Activated CD4-positive, alpha-beta T cell treated with anti-CD3 and anti-CD28 coated beads, Interleukin-2, amount 50 U/mL, for 4 hours (primary cell): ENCODE measurements around the gene ANKRD42.
"Not testable (repeated sequence)": the region's sequence is repeated elsewhere in the genome, so short reads cannot be mapped to it uniquely, and the experiment has no call there.

Source experiments
- DNase-seq, 2 experiments: peaks; one replicate each; pipeline ENCODE4 v3.0.0-alpha.2; 2020

The ANKRD42 gene

DNA sequence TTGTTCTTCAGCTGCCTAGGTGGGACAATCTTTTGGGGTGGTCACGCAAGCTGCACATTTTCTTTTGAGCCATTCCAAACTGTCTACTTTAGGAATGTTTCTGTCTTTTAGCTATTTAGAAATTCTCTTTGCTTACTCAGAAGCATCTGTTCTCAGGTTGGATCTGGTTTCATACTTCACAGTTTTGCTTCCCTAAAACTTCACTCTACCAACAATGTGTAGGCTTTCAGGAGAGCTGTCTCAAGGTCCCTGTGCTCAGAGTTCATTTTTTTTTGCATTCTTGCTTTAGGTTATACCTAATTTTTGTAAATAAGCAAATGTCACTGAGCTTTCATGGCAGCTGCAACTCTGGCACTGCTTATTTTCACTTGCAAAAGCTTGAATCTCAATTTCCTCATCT, 55.9 kb downstream of the ANKRD42 start:
- no peak for DNase-seq

DNA sequence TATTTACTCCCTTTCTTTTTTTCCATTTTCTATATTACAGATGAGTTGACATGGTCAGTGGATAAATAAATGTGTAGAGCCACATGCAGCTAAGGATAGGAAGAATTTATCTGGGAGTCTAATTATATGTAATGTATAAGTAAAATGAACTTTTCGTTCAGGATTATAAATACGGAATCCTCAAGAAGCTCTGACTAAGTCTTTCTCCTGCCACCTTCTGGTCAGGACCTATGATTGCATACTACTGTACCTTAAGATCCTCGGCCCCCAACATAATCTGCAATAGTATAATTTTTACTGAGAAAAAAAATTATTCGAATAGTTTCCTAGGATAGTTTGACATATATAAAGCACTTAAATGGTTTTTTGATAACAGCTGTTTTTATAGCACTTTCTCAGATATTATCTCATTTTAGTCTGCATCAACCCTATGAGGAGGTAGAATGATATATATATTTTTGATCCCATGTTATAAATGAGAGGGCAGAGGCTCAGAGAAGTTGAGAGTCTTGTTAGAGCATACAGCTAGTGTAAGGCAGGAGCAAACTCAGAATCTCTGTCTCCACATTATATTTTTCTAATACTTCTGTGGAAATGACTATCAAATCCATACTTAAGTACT, 56.6 kb downstream of the ANKRD42 start:
- no peak for DNase-seq

DNA sequence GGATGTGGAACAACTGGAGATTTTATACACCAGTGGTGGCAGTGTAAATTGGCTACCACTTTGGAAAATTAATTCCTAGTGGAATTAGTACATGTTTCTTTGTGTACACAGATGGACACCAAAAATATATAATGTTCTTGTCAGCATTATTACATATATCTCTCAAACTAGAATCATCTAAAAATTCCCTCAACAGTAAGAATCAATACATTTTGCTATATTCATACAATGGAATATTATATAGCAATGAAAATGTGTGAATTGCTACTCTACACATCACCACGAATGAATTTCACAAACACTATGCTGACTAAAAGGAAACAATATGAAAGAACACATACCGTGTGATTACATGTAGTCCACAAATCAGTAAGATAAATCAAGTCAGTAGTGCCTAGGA, 58.8 kb downstream of the ANKRD42 start:
- DNase-seq = no peak

DNA sequence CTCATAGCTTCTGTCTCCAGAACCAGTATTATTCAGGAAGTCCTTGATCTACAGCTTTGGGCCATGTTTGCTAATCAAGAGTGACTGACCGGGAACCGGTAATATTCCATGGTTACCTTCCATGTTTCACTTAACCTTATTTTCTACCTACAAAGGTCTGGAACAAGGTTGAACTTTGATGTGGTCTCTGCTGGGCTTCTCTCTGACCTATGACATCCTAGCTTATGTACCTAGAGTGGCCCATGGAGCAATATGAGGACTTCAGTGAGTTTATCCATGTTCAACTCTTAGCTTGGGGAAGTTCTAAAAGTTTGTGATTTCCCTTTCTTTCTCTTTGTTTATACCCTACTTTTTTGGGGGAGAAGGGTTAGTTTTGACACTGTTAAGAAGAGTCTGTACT, 59.4 kb downstream of the ANKRD42 start:
- DNase-seq = no peak

DNA sequence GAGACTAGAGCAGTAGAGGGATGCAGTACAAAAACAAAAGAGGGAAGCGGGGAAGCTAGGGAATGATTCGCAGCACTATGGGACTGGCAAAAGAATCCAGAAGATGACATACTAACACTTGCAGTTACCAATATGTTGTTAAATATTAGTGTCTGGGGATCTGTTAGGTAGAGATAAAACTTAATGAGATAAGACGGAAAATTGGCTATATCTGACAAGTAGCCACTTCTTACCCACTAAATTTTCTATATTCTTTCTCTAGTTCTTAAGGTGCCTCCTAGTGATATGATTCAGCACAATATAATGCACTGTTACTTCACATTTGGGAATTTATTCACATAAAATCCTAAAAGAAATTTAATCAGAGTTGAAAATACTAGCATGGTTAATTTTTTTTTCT, 61.9 kb downstream of the ANKRD42 start:
- DNase-seq = no peak

DNA sequence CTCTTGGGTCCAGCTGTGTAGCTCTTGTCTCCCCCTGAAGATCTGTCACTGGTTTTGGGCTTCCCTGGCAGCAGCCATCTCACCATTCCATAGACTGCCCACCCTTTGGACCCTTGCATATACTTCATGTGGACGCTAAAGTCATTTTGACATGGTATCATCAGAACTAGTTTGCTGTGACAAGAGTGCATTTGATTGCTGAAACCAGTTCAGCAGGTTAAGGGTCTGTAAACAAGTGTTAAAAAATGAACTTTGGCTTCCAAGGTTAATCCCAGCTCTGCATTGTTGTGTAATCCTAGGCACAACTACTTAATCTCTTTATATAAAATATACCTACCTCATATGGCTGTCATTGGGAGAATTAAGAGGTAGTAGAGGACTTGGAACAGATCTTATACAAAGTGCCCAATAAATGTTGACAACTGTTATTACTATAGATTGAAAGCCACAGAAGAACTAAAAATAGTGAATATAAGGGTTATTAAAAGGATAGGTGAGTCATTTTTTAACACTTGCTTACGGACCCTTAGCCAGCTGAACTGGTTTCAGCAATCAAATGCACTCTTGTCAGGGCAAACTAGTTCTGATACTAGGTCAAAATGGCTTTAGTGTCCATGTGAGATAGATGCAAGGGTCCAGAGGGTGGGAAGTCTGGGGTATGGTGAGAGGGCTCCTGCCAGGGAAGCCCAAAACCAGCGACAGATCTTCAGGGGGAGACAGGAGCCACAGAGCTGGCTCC, 63.3 kb downstream of the ANKRD42 start:
- DNase-seq = no peak

DNA sequence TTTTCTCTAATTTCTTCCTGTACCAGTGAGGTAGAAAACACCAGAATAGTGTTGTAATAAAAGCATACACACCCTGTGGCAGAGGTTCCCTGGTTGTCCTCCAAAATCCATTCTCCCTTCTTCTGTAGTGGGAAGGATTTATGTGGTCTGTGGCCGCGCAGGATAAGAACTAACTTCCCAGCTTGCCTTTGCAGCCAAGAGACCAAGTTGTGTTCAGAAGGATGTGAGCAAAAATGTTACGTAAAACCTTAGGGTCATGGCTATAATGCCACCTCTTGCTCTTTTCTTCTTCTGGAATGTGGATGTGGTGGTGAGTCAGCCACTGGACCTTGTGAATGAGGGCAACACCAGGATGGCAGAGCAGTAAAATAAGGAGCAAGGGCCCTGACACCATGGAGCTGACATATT, 64.3 kb downstream of the ANKRD42 start:
- DNase-seq = no peak

DNA sequence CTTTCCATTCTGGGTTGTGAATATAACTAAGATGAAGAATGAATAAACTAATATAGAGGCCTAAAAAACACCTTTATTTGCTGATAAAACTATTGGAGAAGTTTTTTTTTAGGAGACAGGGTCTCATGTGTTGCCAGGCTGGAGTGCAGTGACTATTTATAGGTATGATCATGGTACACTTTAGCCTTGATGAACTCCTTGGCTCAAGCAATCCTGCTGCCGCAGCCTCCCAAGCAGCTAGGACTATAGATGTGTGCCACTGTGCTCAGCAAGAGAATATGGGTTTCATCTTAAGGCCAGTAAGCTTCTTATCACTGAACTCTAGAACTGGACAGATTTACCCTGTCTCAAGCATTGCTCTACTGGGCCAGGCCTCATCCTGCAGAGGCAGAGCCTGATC, 66.0 kb downstream of the ANKRD42 start:
- DNase-seq = no peak

DNA sequence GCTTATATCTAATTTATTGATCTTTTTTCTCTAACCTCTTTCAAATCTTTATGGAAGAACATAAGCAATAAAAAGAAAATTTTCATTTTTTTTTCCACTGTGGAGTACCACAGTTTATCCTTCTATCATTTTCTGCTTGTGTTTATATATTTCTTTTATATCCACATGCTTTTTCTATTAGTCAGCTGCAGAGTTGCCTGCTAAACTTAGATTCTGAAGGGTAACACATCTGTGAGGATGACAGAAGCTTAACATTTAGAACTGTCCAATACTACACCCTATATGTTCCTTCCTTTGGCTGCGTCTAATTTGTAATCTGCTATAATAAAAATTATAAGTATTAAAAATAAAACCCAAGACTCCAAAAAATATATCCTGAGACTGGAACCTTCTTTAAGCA, 71.8 kb downstream of the ANKRD42 start:
- DNase-seq = no peak

DNA sequence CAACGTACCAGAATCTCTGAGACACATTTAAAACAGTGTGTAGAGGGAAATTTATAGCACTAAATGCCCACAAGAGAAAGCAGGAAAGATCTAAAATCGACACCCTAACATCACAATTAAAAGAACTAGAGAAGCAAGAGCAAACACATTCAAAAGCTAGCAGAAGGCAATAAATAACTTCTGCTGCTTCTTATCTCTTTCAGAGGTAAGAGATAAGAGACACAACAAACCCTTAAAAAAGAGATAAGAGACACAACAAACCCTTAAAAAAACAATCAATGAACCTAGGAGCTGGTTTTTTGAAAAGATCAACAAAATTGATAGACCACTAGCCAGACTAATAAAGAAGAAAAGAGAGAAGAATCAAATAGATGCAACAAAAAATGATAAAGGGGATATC, 75.6 kb downstream of the ANKRD42 start:
- DNase-seq = not testable (repeated sequence)

DNA sequence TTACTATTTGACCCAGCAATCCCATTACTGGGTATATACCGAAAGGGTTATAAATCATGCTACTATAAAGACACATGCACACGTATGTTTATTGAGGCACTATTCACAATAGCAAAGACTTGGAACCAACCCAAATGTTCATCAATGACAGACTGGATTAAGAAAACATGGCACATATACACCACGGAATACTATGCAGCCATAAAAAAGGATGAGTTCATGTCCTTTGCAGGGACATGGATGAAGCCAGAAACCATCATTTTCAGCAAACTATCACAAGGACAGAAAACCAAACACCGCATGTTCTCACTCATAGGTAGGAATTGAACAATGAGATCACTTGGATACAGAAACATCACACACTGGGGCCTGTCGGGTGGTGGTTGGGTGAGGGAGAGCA, 78.2 kb downstream of the ANKRD42 start:
- DNase-seq = not testable (repeated sequence)

DNA sequence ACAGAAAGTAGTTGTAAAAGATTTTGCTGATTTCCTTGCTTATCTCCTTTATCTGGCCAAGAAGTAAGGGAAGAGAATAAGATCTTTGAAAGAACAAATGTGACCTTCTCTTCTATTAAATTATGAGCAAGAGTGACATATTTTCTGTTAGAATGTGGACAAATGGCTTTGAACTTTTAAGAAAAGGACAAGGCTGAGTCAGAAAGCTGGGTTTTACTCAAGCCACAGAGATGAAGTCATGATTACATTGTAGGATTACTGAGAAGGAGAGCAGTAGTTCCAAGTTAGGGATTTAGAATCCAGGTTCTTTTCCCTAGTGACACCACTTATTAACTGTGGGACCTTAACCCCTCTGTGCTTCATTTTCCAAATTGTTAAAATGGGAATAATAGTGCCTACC, 79.1 kb downstream of the ANKRD42 start:
- DNase-seq = no peak

DNA sequence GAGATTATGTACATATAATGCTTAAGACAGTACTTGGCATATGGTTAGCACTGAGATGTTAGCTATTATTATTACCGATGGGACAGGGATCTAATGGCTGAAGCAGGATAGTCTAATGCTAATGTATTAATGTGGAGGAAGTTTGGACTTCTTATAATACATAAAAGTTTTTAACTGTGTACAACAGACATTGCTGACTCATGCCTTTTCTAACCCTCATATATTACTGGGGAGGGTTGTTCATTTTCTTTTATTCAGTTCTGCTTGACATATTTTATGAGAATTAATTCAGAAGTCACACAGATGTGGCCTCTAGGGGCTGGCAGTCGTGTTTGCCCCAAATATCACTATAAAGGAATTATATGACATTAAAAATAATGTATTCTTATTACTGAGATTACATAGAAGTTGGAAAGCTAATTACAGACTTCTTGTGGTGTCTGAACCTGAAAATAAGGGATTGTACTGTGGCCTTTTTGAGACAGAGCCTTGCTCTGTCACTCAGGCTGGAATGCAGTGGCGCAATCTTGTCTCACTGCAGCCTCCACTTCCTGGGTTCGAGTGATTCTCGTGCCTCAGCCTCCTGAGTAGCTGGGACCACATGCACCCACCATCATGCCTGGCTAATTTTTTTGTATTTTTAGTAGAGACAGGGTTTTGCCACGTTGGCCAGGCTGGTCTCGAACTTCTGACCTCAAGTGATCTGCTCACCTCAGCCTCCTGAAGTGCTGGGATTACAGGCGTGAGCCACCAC, 82.6 kb downstream of the ANKRD42 start:
- DNase-seq = no peak

DNA sequence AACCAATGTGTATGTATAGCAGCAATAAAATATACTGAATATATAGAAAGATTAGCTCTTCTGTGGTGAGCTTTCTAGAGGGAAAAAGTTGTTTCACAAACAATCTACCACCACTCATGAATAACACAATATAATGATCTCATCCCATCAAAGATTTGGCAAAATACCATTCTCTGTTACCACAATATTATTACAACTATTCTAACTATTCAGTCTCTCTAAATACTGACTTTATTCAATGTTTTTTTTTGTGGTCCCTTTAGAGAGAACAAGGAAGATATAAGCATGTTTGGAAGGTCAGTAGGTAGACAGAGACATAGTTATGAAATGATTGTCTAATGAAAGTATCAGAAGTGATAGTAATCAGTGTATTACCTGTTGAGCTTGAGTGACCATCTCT, 84.8 kb downstream of the ANKRD42 start:
- DNase-seq = no peak

DNA sequence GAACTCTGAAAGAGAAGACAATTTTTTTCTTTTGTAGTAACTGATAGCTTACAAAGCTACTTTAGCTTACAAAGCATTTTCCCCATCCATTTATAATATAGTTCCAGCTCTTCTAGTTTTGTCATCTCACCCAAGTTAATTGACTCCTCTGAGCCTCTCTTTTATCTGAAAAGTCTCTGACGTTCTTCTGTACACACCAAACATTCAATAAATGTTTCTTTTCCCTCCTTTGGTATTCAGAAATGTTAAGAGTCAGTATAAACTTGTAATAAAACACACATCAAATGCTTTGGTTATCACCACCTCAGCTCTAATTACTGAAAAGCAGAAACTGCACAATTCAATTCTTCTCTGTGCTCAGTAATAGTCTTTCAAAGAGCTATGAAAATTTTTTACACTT, 86.7 kb downstream of the ANKRD42 start:
- DNase-seq = no peak

DNA sequence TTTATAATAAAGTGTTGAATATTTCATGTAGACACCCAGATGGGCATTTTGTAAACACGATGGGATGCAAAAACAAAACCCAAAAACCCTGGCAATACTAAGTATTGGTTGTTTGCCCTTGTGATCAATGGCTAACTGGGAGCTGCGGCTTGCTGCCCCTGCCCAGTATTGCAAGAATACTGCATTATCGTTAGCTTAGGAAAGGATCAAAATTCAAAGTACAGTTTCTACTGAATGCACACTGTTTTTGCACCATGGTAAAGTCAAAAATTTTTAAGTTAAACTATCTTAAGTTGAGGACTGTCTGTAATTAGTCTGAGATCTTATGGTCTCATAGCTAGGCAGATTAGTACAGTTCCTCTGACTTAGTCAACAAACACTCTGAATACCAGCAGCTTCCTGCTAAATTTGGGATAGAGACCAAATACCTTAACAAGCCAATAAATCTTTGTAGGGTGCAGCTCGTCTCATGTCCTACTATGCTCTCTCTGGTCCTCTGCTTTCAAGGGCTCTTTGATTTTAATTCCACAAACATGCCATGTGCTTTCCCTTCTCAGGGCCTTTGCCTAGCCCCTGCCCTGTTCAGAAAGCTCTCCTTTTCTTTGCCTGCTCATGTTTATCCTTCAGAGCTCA, 88.7 kb downstream of the ANKRD42 start:
- no peak for DNase-seq

DNA sequence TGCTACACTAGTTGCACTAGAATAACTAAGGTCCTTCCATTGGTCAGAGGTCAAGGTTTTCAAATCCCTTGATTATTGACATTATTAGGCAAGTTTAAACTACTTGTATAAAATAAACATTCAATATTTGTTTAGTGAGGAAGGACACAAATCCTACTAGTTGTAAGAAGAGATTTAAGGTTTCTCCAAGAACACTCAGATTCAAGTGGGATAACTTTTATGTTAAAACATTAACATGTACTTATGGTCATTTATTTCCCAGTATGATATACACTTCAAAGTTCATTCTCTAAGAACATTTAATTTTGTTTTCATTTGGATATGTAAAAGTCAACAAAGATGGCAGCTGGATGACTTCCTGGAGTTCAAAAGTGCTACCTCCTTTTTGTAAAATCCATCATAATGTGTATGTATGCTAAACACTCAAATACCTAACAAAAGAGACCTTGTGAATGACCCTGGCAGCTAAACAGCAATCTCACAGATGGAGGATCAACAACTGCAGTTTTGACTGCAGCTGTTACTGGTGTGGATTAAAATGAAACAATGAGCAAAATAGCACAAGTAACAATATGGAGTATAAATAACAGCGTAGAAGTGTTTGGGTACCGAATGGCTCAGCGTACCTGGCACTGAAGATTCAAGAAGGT, 91.1 kb downstream of the ANKRD42 start:
- DNase-seq = no peak

DNA sequence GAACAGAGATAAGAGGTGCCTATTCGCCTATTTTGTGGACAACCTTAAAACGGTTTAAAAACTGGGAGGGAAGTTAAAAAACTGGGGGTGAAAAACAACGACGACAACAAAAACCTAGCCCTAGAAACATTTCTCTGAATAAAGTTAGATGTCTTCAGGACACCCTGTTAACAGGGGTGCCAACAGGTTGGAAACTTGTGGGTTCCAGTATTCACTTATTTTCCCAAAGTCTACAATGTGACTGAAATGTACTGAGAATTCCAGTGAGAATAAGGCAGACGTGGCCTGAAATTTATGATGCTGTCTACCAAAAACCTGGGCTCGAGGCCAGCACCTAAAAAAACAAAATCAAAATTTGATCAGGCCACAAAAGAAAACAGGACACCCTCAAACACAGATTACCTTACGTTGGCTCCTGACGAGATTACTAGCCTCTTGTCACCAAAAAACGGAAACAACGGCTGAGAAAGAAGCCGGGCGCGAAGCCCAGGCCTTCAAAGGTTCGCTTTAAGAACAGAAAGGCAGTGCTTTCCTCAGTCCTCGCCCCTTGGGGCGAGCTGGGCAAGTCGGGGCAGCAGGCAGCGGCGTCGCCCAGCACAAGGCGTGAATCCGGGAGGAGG, 91.7 kb downstream of the ANKRD42 start:
- no peak for DNase-seq

DNA sequence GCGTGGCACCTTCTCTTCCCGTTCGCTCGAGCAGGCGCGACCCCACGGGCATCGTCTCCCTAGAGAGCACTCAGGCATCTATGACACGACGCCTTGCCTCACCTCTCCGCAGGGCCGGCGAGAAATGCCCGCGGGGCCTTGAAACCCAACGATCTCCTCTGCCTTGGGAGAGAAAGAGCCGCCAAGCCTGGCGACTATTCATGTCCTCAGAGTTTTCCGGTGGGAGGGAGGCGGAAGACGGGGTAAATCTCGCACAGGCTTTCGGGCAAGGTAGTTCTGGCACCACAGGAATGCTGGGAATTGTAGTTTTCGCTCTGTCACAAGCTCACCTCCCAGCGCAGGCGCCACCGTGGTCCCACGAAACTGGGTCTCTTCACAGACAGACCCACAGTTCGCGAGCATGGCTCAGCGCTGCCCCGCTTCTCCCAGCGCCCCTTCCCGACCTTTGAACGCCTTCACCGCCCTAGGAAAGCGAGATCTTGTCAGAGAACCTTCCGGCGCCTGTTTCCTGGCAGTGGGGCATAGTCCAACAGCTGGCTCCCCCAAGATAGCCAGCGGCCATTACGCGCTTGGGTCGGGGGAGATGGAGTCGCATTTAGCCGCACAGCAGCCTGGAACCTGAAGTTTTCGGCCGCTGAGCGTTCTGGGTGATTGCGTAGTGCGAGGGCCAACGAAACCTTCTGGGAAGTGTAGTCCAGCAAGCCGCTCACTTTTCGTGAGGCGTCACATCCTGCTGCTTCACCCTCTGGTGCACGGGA, 92.4 kb downstream of the ANKRD42 start, which contains the start of gene CCDC90B:
TSS of gene CCDC90B (minus strand) at position 597 of the 758 bp plus-strand sequence. CDS start at position 202, 395 bp downstream.
- peak; percentile 89 to 92 for DNase-seq

DNA sequence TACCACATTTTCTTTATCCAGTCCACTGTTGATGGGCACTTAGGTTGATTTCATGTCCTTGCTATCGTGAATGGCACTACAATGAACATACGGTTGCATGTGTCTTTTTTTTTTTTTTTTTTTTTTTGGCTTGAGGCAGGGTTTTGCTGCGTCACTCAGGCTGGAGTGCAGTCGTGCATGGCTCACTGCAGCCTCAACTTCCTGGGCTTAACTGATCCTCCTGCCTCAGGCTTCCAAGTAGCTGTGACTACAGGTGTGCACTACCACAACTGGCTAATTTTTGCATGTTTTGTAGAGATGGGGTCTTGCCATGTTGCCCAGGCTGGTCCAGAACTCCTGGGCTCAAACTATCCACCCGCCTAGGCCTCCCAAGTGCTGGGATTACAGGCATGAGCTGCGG, 94.1 kb downstream of the ANKRD42 start:
- no peak for DNase-seq

DNA sequence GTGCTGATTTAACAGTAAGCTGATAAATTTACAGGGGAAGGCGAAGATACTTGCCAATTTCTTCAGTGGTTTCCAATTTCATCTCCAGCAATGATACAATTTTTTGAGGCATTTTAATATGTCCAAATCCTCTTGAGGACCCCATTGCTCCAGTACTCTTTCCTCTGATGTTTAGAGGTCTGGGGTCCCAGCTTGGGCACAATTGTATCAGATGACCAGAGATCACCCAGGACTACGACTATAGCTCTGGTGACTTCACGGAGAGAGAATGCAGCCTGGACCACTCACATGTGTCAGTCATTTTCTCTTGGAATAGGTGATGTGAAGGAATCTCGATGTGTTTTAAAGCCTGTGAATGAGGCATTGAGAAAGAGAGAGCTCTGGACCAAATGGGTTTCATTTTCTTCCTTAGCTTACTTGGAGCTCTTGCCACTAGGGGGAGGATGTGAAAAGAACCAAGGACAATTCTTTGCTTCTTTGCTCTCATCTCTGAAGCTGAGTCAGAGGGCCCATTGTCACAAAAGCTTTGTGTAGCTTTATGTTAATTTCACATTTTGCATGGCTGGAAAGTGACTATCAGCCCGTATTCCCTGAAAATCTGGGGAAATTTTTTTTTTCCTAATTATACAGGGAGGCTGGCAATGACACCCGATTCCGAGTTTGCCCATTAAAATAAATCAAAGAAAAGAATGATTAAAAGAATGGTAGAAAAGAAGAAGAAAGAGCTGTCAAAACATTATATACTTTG, 99.4 kb downstream of the ANKRD42 start:
- DNase-seq = peak; percentile 3 to 7
